MG63 (cell line): Measurements from ENCODE around the gene GRID1. TPM values are rescaled to one million over a fixed set of nuclear protein-coding genes. Genes with fewer than 3 reads are reported as not detected.
A peak's percentile ranks its signal among the peaks of the same experiment; 100 is the strongest.

Source experiments
- DNase-seq: peaks from one replicate; pipeline ENCODE4 v3.0.0-alpha.2; 2020
- H3K27me3 ChIP-seq: fragments of 250-450 bp; sonication (Bioruptor Pico); 2 replicates; pipeline ENCODE4 v1.5.1; 2020; ENCODE audit warnings: mild to moderate bottlenecking, moderate library complexity
- H3K36me3 ChIP-seq: fragments of 250-450 bp; sonication (Bioruptor Pico); 2 replicates; pipeline ENCODE4 v1.5.1; 2020; ENCODE audit warnings: mild to moderate bottlenecking, moderate library complexity
- H3K4me3 ChIP-seq: fragments of 250-450 bp; sonication (Bioruptor Pico); 2 replicates; pipeline ENCODE4 v1.5.1; 2020; ENCODE audit warnings: mild to moderate bottlenecking, moderate library complexity
- H3K9me3 ChIP-seq: fragments of 250-450 bp; sonication (Bioruptor Pico); 2 replicates; pipeline ENCODE4 v1.5.1; 2020; ENCODE audit warnings: mild to moderate bottlenecking, moderate library complexity
- total RNA-seq: library from RNA; depleted of rRNA; stranded (reverse); fragments of >200 nt; shearing (Covaris generic); gene quantifications from 2 replicates; pipeline ENCODE4 v1.2.3, GENCODE V29; 2014; ENCODE audit warnings: low replicate concordance; rRNA removed

The GRID1 gene
- total RNA-seq = 0.10 and 0.15 TPM in 2 replicates

DNA sequence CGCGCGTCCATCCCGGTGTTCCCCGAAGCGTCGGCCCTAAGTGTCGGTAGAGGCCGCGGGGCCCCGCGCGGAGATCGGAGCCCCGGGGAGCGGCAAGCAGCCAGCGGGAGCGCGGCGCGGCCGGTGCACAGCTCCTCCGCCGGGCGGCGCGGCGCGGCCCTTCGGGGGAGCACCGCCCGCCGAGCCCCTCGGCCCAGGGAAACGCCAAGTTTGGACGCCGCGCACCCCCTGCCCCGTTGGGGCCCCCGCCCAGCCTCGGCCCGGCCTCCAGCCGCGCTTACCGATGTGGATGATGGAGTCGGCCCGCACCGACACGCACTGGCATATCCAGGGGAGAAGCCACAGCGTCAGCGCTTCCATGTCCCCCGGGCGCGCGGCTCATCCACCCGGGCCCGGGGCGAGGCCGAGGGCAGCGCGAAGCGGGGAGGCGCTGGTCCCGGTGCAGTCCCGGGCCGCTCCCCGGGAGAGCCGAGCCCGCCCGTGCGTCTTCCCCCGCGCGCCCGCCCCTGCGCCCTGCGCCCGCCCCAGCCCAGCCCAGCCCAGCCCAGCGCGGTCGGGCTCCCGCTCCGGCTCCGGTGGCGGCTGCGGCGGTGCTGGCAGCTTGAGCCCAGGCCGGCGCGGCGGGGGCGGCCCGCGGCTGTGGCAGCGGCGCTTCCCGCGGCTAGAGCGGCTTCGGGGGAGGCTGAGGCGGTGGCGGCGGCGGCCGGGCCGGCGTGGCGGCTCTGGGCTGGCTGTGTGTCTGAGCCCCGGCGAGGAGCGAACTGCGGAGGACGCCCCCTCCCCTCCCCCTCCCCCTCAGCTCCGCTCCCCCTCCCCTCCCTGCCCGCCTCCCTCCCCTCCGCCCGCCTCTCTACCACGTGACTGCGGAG lies at the start of gene GRID1:
Gene GRID1, minus strand, starts transcription at position 763 of the 869 bp plus-strand sequence.
- Histone ChIP-seq H3K36me3 (no peaks in the 10 kb centered on the region), H3K27me3 (peaks cover 7% of the 10 kb centered on the region), H3K4me3 (peak within 1 kb of the TSS; percentile 37), H3K9me3 (no peaks in the 10 kb centered on the region)
- DNase-seq = peak; percentile 47

DNA sequence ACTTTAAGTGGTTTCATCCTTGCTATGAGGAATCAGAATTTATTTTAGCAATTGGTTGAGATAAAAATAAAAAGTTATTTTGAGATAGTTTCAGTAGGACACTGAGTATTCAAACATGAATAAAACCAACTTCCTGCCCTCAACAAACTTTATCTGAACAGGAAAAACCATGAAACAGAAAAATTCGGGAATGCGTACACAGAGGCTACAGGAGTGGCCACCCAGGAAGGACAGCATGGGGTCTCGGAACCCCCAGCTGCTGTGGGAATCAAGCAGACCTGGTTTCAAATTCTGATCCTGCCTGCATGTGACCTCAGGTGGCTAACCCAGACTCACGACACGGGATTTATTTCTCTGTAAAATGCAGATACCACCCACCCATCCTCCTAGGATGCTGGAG lies 49.0 kb upstream of the GRID1 start:
- no peak for DNase-seq
- Histone ChIP-seq H3K4me3 (no peak overlapping the region), H3K27me3 (no peaks in the 10 kb centered on the region), H3K36me3 (no peaks in the 10 kb centered on the region), H3K9me3 (peaks cover 4% of the 10 kb centered on the region)

DNA sequence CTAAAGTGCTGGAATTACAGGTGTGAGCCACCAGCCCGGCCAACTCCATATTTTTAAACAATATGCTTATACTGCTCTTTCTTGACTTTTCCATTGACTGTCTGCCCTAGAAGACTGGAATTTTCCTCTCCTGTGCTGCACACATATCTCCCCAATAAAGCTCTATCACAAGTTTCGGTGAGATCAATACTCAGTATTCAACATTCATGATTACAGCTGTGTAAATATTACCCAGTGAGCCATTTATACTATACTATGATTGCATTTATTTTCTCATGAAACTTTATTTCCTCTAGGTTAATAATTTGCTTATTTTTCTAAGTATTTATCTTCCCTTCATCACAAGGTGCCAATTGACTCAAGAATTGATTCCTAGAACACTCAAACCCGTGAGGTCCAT lies 48.5 kb upstream of the GRID1 start:
- no peak for DNase-seq
- Histone ChIP-seq H3K9me3 (peaks cover 5% of the 10 kb centered on the region), H3K27me3 (no peaks in the 10 kb centered on the region), H3K4me3 (no peak overlapping the region), H3K36me3 (no peaks in the 10 kb centered on the region)

DNA sequence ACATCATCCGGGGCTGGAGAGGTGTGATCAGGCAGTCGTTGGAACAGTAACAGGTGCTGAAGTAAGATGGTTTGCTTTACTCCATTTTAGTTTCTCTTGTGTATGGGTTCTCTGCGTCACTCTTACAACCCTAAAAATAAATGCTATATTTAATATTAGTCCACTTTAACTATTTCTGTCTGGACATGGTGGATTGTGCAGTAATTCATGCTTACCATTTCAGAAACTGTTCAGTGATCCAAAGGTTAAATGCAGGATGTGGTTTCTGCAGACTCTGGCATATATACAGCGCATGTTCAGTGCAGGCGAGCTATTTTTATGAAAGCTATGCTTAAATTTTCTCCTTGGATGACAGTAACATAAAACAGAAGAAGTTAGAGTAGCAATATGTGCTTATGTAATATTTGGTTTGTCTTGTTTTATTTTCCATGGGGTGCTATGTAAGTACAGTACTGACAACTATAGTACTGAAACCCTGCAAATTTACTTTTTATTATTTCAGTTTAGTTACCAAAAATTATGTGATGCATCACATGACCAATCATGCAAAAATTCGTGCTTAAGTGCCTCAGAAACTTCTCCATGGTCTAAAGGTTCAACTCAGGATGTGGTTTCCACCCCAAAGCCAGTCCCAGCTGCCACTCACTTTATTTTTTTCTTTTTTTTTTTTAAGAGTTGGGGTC lies 46.6 kb upstream of the GRID1 start:
- peaks cover 5% of the 10 kb centered on the region for H3K9me3 ChIP-seq
- no peaks in the 10 kb centered on the region for H3K27me3 ChIP-seq
- H3K36me3 ChIP-seq = no peaks in the 10 kb centered on the region
- no peak for DNase-seq
- H3K4me3 ChIP-seq = no peak overlapping the region

DNA sequence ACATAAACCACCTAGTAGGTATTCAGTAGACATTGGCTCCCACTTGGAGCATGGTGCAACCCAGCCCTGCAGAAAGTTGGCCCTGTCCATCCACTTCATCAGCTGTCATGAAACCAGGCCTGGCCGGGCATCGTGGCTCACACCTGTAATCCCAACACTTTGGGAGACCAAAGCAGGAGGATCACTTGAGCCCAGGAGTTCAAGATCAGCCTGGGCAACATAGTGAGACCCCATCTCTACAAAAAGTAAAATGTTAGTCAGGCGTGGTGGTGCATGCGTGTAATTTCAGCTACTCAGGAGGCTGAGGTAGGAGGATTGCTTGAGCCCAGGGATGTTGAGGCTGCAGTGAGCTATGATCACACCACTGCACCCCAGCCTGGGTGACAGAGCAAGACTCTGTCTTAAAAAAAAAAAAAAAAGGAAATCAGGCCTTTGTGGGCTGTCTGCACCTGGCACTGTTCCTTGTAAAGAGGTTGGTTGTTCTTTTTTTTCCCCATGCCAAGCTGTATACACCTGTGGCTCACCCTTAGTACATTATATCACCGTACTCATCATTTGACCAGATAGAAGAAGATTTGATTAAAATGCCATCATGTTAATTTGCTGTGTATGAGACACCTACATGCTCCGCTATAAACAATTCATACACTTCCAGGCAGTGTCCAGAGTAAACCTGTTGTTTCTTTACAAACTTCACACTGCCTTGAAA lies 45.4 kb upstream of the GRID1 start:
- H3K27me3 ChIP-seq = no peaks in the 10 kb centered on the region
- H3K4me3 ChIP-seq = no peak overlapping the region
- H3K9me3 ChIP-seq = peaks cover 5% of the 10 kb centered on the region
- DNase-seq = no peak
- no peaks in the 10 kb centered on the region for H3K36me3 ChIP-seq

DNA sequence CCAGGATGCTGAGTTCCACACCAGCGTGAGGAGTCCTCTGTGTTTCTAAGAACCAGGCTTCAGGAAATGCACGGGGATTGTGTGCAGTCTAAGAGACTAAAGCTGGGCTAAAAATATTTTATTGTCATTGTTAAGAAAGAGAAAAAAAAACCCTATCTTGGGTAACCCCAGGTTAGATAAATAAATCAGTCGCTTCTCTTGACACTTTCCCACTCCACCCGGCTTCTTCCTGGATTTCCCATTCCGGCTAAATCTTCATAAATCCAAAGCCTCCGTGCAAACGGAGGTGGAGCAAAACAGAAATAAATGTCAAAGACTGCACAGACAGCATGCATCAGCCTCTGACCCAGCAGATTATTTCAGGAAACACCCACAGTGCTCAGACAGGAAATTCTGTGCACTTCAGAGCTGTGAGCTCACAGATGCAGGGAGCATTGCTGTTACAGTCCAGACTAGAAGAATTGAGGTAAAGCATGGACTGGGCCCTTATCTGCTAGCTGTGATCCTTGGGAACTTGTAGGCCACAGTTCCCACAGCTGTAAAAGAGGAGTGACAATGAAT lies 44.8 kb upstream of the GRID1 start:
- no peak for DNase-seq
- Histone ChIP-seq H3K27me3 (no peaks in the 10 kb centered on the region), H3K36me3 (no peaks in the 10 kb centered on the region), H3K4me3 (no peak overlapping the region), H3K9me3 (peaks cover 5% of the 10 kb centered on the region)

DNA sequence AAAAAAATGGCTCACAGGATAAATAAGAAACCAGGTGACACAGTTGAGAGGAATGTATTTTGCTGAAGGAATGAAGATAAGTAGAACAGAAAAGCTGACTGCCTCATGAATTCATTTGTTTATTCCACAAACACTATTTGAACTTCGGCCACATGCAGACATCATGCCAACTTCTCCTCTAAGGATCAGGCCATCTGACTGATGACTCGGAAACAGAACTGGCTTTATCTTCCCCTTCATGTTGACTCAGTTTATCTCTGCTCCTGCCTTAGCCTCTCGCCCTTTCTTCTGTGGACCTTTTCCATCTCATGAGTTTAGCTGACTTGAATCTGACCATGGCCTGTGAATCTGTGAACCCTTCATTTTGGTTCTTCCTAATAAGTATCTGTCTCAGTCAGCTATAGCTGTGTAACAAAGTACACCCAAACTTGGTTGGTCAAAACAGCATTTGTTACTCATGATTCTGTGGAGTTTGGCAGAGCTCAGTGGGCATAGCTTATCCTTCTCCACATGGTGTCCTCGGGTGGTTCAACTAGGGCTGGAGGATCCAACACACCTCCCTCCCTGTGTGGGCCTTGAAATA lies 44.0 kb upstream of the GRID1 start:
- Histone ChIP-seq H3K27me3 (no peaks in the 10 kb centered on the region), H3K36me3 (no peaks in the 10 kb centered on the region), H3K9me3 (peaks cover 5% of the 10 kb centered on the region), H3K4me3 (no peak overlapping the region)
- DNase-seq = peak; percentile 71

- no peak for DNase-seq
- Histone ChIP-seq H3K9me3 (peaks cover 5% of the 10 kb centered on the region), H3K36me3 (no peaks in the 10 kb centered on the region), H3K27me3 (no peaks in the 10 kb centered on the region), H3K4me3 (no peak overlapping the region)
These were observed 42.6 kb upstream of the GRID1 start for GRCh38 chr10:86409183-86409582.

DNA sequence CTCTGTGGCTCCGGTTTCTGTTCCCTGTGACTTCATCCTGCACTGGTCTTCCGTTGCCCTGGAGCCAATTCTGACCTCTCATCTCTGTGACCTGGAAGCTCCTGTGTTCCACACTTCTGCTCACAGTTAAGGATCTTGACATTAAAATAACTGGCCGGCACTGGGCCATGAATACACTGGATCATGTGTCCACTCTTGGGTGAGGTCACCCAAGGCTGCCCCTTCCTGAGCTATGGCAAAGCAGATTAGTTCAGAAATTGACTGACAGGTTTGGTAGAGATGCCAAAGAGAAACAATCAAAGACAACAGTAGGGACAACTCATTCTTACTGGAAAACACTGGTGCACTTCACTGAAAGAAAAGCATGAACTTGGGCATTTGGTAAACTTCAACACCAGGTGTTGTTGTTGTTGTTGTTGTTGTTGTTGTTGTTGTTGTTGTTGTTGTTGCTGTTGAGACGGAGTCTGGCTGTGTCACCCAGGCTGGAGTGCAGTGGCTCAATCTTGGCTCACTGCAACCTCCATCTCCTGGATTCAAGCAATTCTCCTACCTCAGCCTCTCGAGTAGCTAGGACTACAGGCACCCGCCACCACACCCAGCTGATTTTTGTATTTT lies 36.7 kb upstream of the GRID1 start:
- Histone ChIP-seq H3K9me3 (no peaks in the 10 kb centered on the region), H3K4me3 (no peak overlapping the region), H3K36me3 (no peaks in the 10 kb centered on the region), H3K27me3 (no peaks in the 10 kb centered on the region)
- peak; percentile 39 for DNase-seq

DNA sequence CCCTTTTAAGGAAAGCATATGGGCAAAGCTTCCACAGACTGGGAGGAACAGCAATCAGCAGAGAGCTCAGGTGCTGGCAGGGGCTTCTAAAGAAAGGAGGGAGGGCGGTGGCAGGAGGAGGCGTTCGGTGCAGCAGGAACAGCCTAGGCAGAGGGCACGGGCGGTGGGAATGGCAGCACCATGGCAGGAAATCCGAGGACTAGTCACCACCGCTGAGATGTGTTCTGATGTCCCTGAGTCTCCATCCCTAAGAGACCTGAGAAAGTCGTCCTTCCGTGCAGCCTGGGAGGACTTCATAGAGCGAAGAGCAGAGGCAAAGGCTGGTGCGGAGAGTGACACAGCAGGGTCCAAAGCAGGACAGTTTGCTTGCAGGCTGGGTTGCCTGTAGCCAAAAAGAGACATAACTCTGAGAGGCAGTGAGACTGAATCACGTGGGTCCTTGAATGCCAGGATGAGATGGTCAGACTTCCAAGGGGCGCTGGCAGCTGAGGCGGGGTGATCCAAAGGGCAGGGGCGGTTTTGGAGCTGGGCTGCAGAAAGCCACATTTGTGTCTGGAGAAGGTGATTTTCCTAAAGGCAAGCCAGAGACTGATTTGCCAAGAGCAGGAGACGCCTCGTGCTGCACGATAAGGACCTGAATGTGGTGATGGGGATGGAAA lies 35.8 kb upstream of the GRID1 start:
- Histone ChIP-seq H3K27me3 (no peaks in the 10 kb centered on the region), H3K4me3 (no peak overlapping the region), H3K9me3 (no peaks in the 10 kb centered on the region), H3K36me3 (no peaks in the 10 kb centered on the region)
- DNase-seq = peak; percentile 71

DNA sequence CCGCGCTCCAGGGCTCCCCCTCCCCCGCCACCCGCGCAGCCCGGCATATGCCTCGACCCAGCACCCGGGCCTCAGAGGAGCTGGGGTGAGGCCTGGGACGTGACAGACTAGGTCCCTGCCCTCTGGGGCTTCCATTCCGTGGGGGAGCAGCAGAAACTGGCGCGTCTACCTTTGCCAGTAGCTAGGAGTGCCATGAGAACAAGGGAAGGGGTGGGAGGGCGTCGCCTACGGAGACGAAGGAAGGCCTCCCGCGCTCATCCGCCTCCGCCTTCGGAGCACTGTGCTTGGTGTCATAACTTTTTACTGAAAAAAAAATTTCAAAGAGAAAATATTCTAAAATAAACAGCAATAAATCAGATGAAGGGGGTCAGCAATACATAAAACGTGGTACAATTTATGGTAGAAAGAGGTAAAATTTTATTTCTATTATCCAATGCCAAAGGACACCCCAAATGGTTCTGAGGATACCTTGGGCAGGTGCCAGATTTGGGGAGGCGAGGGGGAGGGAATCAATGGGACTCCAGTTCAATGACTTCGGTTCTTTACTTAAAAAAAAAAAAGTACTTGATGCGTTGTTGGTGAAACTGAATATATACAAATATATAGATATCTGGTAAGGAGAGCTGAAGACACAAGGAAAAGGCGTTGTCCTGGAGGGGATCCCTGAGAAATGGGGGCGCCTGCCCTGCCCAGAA lies 35.1 kb upstream of the GRID1 start:
- Histone ChIP-seq H3K27me3 (no peaks in the 10 kb centered on the region), H3K4me3 (no peak overlapping the region), H3K36me3 (no peaks in the 10 kb centered on the region), H3K9me3 (no peaks in the 10 kb centered on the region)
- DNase-seq = no peak

DNA sequence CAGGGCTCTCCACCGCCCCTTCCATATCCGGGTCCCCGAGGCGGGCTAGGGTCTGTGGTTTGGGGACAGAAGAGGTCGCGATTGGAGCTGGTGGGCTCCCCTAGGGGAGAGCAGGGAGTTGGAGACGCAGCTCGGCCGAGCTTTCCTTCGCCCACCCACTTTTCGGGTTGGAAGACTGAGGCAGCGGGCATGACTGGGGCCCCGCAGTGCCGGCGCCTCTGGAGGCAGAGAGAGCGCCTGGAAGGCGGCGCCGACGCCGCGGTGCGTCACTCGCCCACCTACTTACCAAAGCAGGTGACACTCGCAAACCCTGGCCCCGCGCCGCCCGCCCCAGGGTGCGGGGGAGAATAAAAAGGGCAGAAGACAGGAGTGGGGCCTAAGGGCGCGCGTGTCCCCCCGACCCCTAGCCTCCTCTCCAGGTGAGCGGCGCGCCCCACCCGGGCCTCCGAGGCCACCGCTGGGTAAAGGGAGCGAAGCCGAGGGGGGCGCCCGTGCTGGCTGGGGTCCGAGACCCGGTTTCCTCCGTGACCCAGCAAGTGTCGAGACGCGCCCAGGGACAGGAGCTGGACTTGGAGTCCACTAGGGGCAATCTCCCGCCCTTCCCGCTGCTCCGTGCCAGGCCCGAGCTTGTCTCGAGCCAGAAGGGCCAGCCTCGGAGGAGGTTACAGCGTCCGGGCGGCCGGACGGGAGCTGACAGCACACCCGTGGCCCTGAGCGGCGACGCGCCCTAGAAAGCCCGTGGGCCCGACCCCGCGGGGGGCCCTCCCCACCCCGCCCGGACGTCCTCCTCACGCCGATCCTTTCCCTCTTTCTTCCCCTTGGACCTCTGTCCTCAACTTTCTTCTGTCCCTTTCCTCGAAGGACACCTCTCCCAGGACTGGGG lies 34.4 kb upstream of the GRID1 start:
- Histone ChIP-seq H3K9me3 (no peaks in the 10 kb centered on the region), H3K4me3 (peak overlapping the region; percentile 58), H3K36me3 (no peaks in the 10 kb centered on the region), H3K27me3 (no peaks in the 10 kb centered on the region)
- DNase-seq = no peak

DNA sequence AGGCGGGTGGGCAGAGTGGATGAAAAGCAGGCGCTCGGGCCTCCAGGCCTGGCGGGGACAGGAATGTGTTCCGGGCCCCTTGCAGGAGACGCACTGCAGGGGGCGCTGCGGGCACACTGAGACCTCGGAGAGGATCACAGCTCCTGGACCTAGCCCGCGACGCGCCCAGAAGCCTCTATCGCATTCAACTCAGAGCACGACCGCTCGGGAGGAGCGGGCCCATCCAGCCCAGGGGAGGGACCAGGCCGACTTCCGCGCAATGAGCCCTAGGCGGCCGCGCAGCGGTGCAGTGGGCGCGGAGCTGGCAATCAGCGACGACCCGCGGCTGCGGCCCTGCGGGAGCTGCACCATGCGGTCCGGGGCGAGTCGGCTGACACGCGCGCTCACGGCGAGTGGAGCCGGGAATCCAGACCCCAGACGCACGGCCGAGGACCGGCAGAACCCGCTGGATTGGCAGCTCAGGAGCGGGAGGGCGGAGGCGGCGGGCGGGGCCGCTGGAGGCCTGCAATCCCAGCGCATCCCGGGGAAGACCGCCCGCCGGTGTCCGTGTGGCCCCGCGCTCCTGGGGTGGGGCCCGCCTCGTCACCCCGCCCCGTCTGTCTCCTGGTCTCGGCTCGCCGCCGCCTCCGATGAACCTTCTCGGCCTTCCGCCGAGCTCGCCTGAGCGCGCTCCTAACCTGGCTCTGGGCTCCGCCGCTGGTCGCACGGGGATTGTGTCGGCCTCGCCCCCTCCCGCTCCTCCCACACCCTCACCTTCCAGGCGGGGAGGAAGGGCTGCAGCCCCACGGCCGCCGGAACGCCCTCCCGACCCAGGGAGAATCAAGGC lies 33.5 kb upstream of the GRID1 start:
- Histone ChIP-seq H3K27me3 (no peaks in the 10 kb centered on the region), H3K9me3 (no peaks in the 10 kb centered on the region), H3K4me3 (peak overlapping the region; percentile 58), H3K36me3 (no peaks in the 10 kb centered on the region)
- peak; percentile 96 for DNase-seq

GRCh38 chr10:86399514-86399878 lies 32.9 kb upstream of the GRID1 start:
- peak overlapping the region; percentile 58 for H3K4me3 ChIP-seq

More at GRCh38 chr10:86399514-86399878, 32.9 kb upstream of the GRID1 start:
- Histone ChIP-seq H3K9me3 (no peaks in the 10 kb centered on the region), H3K36me3 (no peaks in the 10 kb centered on the region), H3K27me3 (no peaks in the 10 kb centered on the region)
- no peak for DNase-seq
